GM19467 (cell line): ENCODE measurements around the gene MORC2.

Experiments
- ATAC-seq: cut with Tn5 transposase; IDR thresholded peaks from one replicate; pipeline ENCODE4 v1.9.1; 2021; ENCODE audit warnings: mild to moderate bottlenecking, moderate library complexity; ENCODE audit not compliant: unreplicated experiment

Gene MORC2

GRCh38 chr22:30922151-30922611, 46.4 kb downstream of the MORC2 start:
- no peak for ATAC-seq

GRCh38 chr22:30921108-30921507, 47.5 kb downstream of the MORC2 start:
- ATAC-seq = no peak

DNA sequence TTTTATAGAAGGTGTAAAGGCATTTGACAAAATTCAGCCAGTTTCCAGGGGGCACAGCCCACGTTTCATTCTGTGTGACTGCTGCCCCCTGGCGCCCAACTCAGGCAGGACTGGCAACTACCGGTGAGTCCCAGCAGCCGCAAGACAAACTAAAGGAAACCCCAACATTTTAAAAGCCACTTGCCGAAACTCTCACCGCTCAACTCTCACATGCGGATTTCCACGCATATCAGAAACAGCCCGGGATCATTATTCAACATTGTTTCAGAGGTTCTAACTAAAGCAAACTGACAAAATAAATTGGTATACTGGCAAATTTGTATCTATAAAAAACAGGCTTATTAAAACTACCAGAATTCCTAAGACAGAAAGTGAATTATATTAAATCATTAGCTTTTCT, 48.2 kb downstream of the MORC2 start:
- no peak for ATAC-seq

DNA sequence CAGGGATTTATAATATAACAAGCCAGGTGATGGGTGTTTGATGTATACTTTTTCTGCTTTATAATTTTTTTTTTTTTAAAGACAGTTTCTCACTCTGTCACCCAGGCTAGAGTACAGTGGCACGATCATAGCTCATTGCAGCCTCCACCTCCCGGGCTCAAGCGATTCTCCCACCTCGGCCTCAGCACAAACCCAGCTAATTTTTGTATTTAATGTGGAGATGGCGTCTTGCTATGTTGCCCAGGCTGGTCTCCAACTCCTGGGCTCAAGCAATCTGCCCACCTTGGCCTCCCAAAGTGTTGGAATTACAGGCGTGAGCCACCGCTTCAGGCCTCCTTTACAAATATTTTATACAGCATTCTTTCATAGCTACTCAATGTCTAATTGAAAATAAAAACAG, 48.6 kb downstream of the MORC2 start:
- ATAC-seq = no peak

GRCh38 chr22:30918761-30919160, 49.8 kb downstream of the MORC2 start:
- no peak for ATAC-seq

- ATAC-seq = no peak
Measured at GRCh38 chr22:30910358-30910757, 58.2 kb downstream of the MORC2 start.

DNA sequence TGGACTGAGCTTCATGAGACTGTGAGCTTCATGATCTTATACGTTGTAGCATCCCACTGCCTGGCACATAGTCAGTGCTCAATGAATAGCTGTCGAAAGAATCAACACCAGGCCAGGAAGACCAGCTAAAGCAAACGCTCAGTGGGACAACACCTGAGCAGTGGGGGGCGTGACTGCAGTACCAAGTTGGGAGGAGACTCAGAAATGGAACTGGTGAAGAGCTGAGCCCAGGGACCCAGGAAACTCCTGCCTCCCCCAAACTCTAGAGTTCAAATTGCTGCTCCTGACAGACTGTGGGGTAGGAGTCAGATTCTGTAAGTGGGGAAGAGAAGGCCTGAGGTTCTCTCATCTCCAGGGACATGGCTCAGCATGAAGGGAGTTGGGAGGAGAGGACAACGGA, 59.3 kb downstream of the MORC2 start:
- ATAC-seq = no peak

GRCh38 chr22:30908051-30908461, 60.5 kb downstream of the MORC2 start:
- ATAC-seq = no peak

- no peak for ATAC-seq
Measured at GRCh38 chr22:30906946-30907345, 61.6 kb downstream of the MORC2 start.

- ATAC-seq = no peak
Measured at GRCh38 chr22:30906411-30906810, 62.2 kb downstream of the MORC2 start.

GRCh38 chr22:30905696-30906341, 62.8 kb downstream of the MORC2 start:
- ATAC-seq = no peak

DNA sequence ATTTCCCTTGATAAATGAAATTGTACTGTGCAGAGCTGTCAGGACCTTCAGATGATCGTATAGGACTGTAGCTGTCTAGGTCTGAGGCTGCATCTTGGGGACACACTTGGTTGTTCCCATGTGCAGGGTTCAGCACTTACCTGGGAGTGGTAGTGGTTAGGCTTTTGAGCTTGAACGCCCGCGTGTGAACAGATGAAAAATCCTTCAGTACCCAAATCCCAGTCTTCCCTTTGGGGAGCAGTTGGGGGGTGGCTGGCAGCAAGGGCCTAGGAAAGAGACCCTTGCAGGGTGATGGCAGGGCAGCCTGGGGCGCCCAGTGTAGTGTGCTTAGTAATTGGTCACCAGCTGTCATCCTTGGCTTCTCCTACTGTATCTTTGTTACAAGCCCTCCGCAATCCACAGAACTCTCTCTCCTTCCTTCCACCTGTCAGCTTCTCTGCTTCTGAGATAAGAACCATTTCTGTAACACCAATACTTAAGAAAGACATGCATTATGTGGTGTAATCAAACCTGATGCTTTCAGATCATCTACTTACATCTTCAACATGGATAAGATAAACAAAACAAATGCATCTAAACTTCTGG, 64.6 kb downstream of the MORC2 start:
- no peak for ATAC-seq

GRCh38 chr22:30902496-30903357, 65.8 kb downstream of the MORC2 start:
- no peak for ATAC-seq

DNA sequence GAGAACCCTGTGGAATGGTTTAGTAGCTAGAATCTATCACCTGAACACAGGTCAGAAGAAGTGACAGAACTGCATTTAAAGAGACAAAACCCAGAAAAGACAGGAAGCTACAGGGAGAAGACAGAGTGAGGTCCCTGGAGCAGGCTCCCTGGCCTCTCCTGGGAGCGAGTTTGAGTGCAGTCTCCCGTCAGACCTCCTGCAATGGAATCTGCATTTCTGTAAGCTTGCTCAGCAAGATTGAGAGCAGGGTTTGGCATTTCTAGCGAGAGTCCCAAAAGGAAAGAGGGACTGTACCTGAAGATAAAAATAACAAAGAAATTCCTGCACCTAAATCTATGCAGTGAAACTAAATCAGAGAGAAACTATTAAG, 74.2 kb downstream of the MORC2 start:
- no peak for ATAC-seq

- ATAC-seq = no peak
Measured at GRCh38 chr22:30893434-30894370, 74.9 kb downstream of the MORC2 start.

- ATAC-seq = no peak
Measured at GRCh38 chr22:30892731-30893221, 75.8 kb downstream of the MORC2 start.

DNA sequence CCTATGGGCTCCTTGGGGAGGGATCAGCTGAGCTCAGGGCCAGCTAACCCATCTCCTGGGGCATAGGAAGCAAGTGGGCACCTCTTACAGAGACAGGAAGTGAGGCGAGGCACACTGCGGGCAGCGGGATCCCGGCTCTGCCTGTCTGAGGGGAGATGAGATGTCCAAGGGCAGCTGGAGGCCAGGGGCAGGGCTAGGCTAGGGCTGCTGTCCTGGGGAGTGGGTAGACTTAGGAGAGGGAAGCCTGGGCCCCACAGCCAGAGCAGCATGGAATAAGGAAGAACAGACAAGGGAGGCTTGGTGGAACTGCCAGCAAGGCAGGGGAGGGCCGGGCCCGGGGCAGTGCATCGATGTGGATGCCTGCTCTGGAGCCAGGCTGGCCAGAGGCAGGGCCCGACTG, 76.3 kb downstream of the MORC2 start:
- no peak for ATAC-seq

GRCh38 chr22:30891781-30892180, 76.8 kb downstream of the MORC2 start:
- ATAC-seq = no peak

DNA sequence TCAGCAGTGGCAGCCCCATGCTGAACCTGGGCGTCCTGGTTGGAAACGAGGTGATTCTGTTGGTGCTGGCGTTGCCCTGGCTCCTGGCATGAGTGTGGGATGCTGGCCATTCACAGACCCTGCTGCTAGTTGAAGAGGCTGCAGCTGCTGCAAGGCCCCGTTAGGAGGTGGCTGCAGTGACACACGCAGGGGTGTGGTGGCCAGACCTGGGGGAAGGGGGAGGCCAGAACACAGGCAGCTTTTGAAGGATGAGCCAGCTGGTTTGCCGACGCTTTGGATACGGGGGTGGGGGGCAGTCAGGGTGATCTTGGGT, 77.2 kb downstream of the MORC2 start:
- ATAC-seq = no peak

DNA sequence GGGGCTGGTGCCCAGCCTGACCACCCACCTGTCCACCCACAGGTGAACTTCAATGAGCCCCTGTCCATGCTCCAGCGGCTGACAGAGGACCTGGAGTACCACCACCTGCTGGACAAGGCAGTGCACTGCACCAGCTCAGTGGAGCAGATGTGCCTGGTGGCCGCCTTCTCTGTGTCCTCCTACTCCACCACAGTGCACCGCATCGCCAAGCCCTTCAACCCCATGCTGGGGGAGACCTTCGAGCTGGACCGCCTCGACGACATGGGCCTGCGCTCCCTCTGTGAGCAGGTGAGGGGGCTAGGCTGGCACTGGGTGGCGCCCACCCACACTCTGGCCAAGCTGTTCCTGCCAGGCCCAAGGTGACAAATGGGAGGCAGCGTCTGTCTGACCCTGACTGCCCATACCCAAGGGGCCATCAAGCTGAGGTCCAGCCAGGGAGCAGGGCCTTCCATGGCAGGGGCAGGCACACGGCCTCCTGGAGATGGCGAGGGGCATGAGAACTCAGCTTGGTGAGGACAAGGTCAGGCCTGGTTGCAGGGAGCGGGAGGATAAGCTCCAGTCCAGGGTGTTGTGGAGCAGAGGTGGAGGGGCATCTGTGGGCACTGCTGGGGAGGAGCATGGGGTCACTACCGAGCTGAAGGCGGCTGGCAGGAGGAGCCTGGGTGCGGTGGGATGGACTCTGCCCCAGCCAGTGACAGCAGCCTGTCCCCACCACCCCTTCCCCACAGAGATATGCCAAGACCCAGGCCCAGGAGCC, 77.7 kb downstream of the MORC2 start:
- no peak for ATAC-seq
